ENCODE measurements around the gene BEND7.
"Not testable (repeated sequence)": the region's sequence is repeated elsewhere in the genome, so short reads cannot be mapped to it uniquely, and the experiment has no call there.

BEND7 gene, protein sequence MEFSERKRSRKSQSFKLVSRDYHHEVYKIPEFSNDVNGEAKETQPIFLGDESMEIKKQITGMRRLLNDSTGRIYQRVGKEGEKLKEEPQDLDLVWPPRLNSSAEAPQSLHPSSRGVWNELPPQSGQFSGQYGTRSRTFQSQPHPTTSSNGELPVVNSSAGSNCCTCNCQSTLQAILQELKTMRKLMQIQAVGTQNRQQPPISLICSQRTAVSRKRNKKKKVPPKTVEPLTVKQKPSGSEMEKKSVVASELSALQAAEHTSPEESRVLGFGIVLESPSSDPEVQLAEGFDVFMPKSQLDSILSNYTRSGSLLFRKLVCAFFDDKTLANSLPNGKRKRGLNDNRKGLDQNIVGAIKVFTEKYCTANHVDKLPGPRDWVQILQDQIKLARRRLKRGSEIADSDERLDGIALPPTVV

DNA sequence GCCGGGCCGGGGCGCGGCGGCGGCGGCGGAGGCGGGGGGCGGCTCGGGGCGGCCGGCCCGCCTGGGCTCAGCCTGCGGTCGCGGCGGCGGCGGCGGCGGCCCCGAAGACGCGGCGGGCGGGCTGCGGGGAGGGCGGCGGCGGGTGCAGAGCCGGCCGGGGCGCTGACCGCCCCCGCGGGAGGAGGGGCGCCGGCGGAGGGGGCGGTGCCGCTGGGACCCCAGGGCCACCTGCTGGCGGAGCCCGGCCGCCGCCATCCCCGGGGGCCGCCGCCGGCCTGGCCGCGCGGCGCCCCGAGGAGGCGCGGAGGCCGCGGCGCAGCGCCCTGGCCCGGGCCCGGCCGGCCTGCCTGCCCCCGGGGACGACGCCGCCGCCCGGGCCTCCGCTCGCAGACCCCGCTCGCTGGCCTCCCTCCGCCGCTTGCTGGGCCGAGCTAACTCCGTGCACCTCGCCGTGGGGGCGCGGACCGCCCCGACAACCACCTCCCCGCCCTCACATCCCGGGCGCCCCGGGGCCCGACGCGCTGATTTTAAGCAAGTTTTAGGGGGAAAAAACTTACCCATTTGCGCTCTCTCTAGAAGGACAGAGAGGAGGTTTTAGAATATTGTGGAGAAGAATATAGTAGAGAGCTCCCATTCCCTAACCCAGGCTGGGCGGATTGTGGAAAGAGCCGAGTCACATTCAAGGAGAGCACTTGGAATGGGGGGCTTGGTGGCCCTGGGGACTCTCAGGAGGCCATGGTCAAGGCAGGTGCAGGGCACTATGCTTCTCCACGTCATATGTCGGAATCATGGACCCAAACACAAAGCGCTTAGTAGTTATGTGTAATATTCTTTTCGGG is at the start of gene BEND7:
BEND7 (minus strand) TSS at position 140 of the 839 bp plus-strand sequence. CDS start 481 bp downstream, outside the sequence.
- no peak for DNase-seq (ENCODE audit: low read depth)

DNA sequence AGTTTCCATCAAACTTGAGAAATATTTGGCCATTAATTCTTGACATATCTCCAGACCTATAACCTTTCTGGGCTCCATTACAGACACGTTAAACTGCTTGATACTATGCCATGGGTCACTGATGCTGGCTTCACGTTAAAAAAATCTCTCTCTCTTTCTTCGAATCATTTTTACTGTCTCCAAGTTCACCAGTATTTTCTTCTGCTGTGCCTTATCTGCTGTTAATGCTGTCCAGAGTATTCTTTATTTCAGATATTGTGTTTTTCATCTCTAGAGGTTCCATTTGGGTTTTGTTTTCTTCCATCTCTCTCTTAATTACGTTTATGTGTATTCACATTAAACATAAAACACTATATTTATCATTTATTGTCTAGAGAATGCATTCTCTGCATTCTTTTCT is 45.1 kb upstream of the BEND7 start:
- DNase-seq (ENCODE audit: low read depth) = no peak

DNA sequence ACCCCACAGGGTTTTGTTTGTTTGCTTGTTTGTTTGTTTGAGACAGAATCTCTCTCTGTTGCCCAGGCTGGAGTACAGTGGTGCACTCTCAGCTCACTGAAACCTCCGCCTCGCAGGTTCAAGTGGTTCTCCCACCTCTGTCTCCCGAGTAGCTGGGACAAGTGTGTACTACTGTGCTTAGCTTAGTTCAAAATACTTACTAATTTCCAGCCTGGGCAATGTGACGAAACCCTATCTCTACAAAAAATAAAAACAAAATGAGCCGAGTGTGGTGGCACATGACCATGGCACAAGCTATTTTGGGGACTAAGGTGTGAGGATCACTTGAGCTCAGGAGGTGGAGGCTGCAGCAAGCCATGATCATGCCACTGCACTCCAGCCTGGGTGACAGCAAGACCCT is 42.7 kb upstream of the BEND7 start:
- no peak for DNase-seq (ENCODE audit: low read depth)

DNA sequence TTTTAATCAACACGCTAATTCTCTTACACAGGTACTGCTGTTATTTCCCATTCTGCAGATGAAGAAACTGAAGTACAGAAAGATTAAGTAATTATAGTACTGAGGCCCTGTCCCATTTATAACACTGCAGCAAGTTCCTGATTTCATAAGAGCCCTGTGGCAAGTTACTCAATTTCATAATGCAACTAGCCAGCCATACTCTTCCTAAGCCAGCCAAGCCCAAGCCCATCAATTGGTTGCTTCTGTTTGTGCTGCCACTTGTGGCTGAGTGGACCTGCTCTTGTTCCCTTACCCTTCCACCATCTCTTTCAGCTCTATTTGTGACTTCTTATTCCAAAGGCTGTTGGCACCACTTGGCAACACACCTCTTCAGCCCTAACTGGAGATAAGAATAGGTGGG is 38.2 kb upstream of the BEND7 start:
- DNase-seq (ENCODE audit: low read depth) = no peak

DNA sequence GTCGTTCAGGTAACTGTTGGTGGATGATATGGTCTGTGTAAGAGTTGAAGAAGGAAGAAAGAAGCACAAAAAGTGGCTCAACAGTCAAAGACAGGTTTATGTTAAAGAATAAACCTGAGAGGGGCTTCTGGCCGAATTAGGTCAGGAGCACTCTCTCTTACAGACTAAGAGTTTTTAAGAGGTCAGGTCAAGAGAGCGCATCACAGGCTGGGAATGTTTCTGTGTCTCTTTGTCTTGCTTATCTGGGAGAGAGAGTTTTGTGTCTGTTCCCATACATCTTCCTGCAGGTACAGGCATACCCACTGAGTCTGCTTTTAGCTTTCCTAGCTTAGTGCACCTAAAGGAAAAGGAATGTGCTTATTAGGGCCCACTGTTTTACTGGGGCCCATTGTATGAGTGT is 35.8 kb upstream of the BEND7 start:
- no peak for DNase-seq (ENCODE audit: low read depth)

DNA sequence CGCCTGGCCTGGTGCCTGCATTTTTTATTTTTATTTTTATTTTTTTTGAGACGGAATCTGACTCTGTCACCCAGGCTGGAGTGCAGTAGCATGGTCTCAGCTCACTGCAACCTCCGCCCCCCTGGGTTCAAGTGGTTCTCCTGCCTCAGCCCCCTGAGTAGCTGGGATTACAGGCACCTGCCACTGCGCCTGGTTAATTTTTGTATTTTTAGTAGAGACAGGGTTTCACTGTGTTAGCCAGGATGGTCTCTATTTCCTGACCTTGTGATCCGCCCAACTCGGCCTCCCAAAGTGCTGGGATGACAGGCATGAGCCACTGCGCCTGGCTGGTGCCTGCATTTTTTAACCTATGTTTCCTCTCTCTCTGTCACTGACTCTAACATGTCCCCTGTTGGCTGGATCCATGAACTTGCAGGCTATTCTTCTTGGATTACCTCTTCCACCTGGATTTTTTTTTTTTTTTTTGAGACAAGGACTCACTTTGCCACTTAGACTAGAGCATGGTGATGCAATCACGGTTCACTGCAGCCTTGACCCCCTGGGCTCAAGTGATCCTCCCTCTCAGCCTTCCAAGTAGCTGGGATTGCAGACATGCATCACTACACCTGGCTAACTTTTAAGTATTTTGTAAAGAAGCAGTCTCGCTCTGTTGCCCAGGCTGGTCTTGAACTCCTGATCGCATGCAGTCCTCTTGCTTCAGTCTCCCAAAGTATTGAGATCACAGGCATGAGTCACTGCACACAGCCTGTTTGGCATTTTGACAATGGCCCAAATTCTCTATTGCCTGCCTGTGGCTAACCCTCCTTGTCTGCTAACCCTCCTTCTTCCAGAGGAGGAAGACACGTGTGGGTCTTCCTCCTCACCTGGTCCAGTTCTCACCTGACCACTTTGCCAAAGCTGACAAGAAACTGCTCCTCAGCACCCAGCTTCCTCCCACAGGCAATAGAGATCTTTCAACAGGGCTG is 34.9 kb upstream of the BEND7 start:
- DNase-seq (ENCODE audit: low read depth) = no peak

DNA sequence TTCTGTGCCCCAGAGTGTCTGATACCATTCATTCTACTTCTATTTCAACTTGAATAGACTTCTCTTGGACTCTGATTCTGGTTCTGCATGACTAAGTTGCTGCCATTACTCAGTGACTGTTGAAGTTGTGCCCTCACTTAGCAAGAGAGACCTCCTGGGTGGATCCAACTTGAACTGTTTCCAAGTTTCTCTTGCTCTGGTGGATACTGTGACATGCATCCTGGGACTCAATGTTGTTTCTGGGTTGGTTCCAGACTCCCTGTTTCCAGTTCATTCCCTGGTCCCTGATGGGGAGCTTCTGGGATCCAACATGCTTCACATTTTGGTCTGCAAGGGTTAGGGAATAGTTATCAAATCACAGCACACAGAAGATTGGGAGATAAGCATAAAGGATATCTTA is 31.8 kb upstream of the BEND7 start:
- DNase-seq (ENCODE audit: low read depth) = no peak

DNA sequence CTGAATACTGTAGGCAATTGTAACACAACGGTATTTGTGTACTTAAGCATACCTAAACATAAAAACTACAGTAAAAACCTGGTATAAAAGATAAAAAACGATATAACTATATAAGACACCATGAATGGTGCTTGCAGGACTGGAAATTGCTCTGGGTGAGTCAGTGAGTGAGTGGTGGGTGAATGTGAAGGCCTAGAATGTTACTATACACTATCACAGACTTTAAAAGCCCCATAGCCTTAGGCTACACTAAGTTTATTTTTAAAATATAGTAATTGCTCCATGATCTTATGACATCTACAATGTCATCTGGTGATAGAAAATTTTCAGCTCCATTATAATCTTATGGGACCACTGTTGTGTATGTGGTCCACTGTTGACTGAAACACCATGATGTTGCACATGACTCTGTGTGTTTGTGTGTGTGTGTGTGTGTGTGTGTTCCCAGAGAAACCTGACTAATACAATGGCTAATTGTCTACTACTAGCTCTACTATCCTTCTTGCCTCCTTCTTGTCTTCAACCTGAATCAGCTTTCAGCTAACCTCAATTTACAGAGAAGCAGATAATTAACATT is 30.4 kb upstream of the BEND7 start:
- DNase-seq (ENCODE audit: low read depth) = no peak

DNA sequence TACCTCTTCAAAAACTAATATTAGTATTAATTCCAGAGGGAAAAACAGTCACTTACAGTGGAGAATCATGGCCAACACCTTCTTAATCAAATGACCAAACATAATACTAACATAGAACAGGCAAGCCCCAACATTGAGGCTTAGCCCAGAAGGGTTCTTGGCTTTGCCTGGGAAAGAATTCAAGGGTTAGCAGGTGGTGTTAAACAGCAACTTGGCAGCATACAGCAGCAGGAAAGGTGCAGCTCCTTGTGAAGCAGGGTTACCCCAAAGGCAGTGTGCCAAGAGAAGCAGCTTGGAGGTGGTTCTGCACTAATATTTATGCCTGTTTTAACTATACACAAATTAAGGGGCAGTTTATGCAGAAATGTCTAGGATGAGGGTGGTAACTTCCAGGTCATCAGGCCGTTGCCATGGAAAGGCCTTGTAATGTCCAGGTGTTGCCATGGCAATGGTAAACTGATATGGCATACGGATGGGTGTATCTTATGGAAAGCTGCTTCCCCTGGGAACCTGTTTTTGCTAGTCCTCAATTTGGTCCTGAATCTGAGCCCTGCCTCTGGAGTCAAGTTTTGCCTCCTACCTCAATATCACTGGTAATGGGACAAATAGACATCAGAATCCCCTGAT is 27.2 kb upstream of the BEND7 start:
- DNase-seq (ENCODE audit: low read depth) = no peak

DNA sequence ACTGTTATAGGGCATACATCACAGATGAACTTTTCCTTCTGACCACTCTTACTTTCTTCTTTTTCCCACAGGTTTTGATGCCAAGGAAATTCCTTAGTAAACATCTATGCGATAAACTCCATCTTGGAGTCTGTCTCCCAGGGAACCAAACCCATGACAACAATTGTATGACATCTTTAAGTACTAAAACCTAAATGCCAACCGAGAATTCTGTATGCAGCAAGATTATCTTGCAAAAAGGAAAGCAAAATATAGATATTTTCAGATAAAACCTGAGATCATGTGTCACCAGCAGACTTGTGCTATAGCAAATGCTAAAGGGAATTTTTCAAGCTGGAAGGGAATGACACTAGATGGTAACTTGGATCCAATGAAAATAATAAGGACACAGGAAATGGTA is 22.0 kb upstream of the BEND7 start:
- no peak for DNase-seq (ENCODE audit: low read depth)

DNA sequence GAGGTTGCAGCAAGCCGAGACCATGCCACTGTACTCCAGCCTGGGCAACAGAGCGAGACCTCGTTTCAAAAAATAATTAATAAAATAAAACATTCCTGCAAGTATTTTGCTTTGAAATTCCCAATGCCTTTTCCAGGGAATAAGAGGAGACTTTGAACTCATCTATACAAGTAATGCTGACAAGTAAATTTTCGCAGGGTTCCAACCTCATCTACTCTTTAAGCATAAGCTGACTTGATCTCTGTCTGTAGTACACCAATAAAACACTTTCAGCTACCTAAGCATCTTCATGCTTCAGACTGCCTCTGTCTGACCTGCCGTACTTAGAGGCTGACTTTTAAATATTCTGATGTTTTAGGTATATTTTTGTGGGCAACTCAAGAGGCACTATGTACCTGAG is 13.7 kb upstream of the BEND7 start:
- no peak for DNase-seq (ENCODE audit: low read depth)

DNA sequence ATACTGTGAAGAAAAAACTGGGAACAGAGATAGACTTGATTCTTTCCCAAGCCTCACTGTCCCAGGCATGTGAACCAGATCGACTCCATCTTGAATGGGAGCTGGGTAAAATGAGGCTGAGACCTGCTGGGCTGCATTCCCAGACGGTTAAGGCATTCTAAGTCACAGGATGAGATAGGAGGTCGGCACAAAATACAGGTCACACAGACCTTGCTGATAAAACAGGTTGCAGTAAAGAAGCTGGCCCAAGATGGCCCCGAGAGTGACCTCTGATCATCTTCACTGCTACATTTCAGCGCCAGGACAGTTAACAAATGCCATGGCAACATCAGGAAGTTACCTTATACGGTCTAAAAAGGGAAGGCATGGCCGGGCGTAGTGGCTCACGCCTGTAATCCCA is 9.2 kb upstream of the BEND7 start:
- DNase-seq (ENCODE audit: low read depth) = not testable (repeated sequence)

DNA sequence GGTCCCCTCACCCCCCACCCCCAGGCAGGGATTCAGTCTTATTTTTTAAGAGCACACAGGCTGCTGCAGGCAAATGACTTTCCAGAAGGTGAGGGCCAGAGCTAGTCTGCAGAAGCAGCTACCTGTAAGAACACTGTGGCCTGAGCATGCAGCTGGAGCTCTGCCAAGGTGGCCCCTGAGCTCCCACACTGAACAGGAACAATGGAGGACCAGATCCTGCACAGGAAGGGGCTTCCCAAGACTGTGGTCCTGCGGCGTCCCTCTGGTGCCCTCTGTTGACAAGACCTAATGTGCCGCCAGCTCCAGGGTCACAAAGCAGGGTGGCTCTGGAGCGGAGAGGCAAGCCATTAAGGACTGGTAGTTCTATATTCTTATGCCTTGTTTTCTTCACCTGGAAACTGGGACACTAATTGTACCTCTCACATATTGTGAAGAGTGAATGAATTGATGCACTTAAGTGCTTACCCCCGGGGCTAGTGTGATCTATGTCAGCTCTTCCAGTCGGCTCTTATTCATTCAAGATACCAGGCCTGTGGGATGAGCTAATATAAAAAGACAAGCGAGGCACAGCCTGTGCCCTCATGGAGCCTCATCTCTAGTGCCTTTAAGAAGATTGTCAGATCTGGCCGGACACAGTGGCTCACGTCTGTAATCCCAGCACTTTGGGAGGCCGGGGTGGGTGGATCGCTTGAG is 8.0 kb upstream of the BEND7 start:
- no peak for DNase-seq (ENCODE audit: low read depth)

DNA sequence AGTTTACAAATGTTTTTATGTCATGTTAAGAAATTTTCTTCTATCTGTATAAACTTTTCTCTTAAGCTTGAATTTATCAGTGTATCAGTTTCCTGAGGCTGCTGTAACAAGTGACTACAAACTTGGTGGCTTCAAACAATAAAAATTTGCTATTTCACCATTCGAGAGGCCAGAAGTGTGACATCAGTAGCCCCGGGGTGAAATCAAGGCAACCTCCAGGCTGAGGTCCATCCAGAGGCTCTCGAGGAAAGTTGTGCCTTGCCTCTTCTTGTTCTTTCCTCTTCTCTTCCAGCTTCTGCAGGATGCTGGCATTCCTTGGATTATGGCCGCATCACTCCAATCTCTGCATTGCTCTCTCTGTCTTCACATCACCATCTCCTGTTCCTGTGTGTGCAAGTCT is 6.5 kb upstream of the BEND7 start:
- DNase-seq (ENCODE audit: low read depth) = no peak

DNA sequence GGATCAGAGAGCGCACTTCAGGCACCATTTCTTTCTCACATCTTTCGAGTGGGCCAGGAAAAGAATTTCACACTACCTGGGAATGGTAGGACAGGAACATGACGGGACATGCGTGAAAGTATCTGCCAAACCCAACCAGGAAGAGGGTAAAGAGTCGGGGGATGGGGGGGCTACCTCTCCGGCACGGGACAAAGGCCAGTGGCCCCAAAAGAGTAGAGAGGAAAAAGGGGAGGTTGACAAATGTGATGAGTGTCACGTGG is 830 bp upstream of the BEND7 start:
- no peak for DNase-seq (ENCODE audit: low read depth)

DNA sequence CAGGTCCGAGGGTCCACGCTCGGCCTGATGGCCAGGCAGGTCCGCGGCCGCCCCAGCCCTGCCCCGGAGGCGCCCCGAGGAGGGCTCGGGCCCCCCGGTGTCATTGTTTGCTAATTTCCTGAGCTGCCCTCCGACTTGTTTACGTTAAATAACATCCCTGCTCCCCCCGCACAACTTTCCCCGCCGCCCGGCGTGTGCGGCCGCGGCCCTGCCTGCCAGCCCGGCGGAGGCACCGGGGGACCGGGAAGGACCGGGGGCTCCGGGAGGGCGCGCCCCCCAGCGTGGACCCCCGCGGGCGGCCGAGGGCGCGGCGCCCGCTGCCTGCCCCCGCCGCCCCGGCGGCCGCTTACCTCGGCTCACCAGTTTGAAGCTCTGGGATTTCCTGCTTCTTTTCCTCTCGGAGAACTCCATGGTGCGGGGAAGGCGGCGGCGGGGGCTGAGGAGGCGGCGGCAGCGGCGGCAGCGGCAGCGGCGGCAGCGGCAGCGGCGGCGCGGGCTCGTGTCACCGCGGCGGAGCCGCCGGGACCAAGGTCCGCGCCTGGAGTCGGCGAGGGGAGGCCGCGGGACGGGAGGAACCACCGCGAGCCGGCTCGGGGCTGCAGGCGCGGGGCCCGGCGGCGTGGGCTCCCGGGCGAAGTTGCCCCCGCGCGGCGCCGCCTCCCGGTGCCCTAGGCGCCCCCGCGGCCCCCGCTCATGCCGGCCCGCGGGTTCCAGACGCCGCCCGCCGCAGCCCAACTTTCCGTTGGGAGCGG is 515 bp downstream of the BEND7 start:
- no peak for DNase-seq (ENCODE audit: low read depth)

DNA sequence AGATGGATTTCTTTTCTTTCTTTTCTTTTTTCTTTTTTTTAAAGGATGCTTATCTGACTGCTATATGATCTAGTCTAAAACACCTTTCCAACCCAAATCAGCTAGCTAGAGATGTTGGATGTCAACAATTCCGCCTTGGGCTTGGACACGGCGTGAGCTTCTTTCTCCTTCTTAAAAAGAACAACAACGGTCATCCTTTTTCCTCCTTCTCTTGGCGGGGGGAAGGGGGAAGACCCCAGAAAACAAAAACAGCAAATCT is 1.0 kb downstream of the BEND7 start:
- DNase-seq (ENCODE audit: low read depth) = no peak

DNA sequence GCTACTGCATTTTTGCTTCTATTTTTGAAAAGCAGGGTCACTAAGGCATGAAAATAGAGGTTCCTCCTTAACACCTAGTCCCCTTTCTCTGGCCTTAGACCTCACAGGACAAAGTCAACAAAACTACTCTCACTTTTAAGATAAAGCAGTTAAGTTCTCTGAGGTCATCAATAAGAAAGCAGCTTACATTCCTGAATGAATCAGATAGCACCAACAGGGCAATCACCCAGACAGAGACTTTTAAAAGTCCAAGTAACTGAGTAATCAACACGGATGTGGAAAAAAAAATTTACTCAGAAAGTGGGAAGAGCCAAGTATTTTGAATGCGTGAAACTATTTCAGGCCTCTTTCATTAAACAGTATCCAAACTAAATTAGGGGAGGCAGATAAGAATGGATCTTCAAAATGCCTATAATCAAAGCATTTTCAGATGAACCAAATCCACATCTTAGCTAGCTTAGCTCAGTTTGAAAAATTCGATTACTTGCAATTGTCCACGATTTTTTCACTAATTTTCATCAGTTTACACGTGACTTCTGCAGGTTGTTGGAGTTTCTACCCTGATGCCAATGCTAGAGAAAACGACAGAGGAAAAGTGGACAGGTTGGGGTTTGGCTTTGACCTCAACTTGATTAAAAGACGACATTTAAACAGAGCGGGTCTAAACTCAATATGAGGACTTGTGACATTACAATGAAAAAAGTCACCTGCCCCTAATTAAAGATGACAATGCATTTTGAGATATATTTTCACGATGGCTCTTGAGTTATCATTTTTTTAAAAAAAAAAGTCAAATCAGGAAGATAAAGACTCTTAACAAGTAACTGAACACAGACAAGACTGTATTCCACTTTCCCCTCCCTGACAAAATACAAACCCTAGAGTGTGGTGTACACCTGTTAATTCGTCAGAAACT is 1.6 kb downstream of the BEND7 start:
- DNase-seq (ENCODE audit: low read depth) = no peak

DNA sequence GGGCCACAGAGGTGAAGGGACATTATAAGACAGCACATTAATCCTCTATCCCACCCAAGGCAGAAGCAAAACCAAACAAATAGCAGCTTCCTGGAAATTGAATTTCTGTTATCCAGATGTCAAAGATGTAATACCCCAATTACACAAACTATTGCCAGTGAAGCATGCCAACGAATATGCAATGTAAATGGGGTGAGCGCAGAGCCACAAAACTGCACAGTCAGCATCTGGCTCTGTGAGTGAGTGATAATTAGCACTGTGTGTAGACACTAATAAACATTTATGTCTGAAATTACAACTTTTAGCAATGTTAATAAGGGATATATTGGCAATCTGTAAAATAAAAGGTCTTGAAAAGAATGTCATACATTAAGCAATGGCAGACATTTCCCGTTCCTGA is 3.2 kb downstream of the BEND7 start:
- DNase-seq (ENCODE audit: low read depth) = no peak

DNA sequence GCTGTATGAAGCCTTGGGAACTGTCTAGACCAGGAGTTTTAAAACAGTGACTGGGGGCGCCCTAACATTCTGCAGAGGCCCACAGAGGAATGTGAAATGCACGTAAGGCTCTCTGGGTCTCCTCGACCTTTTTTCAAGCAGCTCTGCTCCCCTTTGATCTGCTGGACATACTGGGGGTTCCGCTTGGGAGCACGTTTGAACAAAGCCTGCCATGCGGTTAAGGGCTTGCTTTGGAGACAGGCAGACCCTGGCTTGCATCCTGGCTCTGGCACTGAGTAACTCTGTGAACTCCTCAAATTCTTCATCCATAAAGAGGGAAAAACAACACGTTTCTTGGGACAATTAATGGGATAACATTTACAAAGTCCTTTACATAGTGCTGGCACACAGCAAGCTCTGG is 7.8 kb downstream of the BEND7 start:
- no peak for DNase-seq (ENCODE audit: low read depth)

All from stimulated activated CD8-positive, alpha-beta memory T cell treated with anti-CD3 and anti-CD28 coated beads, Interleukin-15, amount 100 ng/mL, for 1 hour (primary cell).